ENCODE measurements around the gene TNFSF9. TPM values are rescaled to one million over a fixed set of nuclear protein-coding genes. Genes with fewer than 3 reads are reported as not detected.
A peak's percentile ranks its signal among the peaks of the same experiment; 100 is the strongest.
"Not testable (repeated sequence)": the region's sequence is repeated elsewhere in the genome, so short reads cannot be mapped to it uniquely, and the experiment has no call there.

Gene TNFSF9
- total and polyA plus RNA-seq, 11 donors, result 0.08 to 0.77 (median 0.22) TPM; not detected in 5

- intact Hi-C loops (cut with DNase I), result no loop called here
- Histone ChIP-seq H3K9me3 (peaks cover 0 to 4% (median 0%) of the 10 kb centered on the region in 12 donors), H3K36me3 (no peaks in the 10 kb centered on the region), H3K4me3 (no peak overlapping the region), H3K27ac (peak overlapping the region in 1 of 12 donors; percentile 63), H3K4me1 (peaks cover 0 to 27% (median 0%) of the 10 kb centered on the region in 12 donors), H3K27me3 (peaks cover 0 to 8% (median 0%) of the 10 kb centered on the region in 9 donors)
- WGBS, 4 donors, result 67 to 81% (median 75%) methylated on average over 5 of the region's 5 CpGs
- DNase-seq (no peak), ATAC-seq (peak in 3 of 4 donors; percentile 24 to 74 (median 54))
- TF ChIP-seq POLR2A (IDR thresholded peaks at IDR 0.05) (no peak), CTCF (IDR thresholded peaks at IDR 0.05) (no peak)
These were observed 46.8 kb downstream of the TNFSF9 start for GRCh38 chr19:6577476-6578125.

- Histone ChIP-seq H3K27me3 (peaks cover 0 to 16% (median 9%) of the 10 kb centered on the region in 9 donors), H3K27ac (no peak overlapping the region), H3K9me3 (peaks cover 0 to 4% (median 0%) of the 10 kb centered on the region in 12 donors), H3K36me3 (no peaks in the 10 kb centered on the region), H3K4me1 (peaks cover 0 to 24% (median 0%) of the 10 kb centered on the region in 12 donors), H3K4me3 (no peak overlapping the region)
- no peak for DNase-seq
- no peak for TF ChIP-seq POLR2A (IDR thresholded peaks at IDR 0.05)
- no peak for TF ChIP-seq CTCF (IDR thresholded peaks at IDR 0.05)
- no peak for ATAC-seq
- WGBS, 4 donors, result 80 to 86% (median 84%) methylated on average over 7 of the region's 7 CpGs
- intact Hi-C loops (cut with DNase I), result no loop called here
These were observed 48.8 kb downstream of the TNFSF9 start for GRCh38 chr19:6579450-6580178.

- H3K36me3 ChIP-seq, result no peaks in the 10 kb centered on the region
- no peak overlapping the region for H3K27ac ChIP-seq
- no peak overlapping the region for H3K4me3 ChIP-seq
- ATAC-seq (no peak), DNase-seq (no peak)
- H3K27me3 ChIP-seq, result peaks cover 0 to 23% (median 16%) of the 10 kb centered on the region in 9 donors
- intact Hi-C loops (cut with DNase I), result no loop called here
- H3K4me1 ChIP-seq, result peaks cover 0 to 24% (median 0%) of the 10 kb centered on the region in 12 donors
- peaks cover 0 to 4% (median 0%) of the 10 kb centered on the region in 12 donors for H3K9me3 ChIP-seq
- 79 to 85% (median 83%) methylated on average over 8 of the region's 8 CpGs for WGBS, 4 donors
- TF ChIP-seq CTCF (IDR thresholded peaks at IDR 0.05) (no peak), POLR2A (IDR thresholded peaks at IDR 0.05) (no peak)
These were observed 49.5 kb downstream of the TNFSF9 start for GRCh38 chr19:6580313-6580712.

GRCh38 chr19:6582515-6583484 lies 52.0 kb downstream of the TNFSF9 start:
- WGBS, 4 donors, result 79 to 82% (median 80%) methylated on average over 16 of the region's 16 CpGs
- H3K27ac ChIP-seq; ATAC-seq; H3K4me3 ChIP-seq; H3K9me3 ChIP-seq; DNase-seq; intact Hi-C loops (cut with DNase I); H3K36me3 ChIP-seq: not testable (repeated sequence)
- H3K4me1 ChIP-seq, result peaks cover 0 to 13% (median 0%) of the 10 kb centered on the region in 12 donors
- peaks cover 3 to 48% (median 37%) of the 10 kb centered on the region in 9 donors for H3K27me3 ChIP-seq

Other genes with a start within 250 kb of the TNFSF9 start
- not detected for gene ACER1, start 197.4 kb upstream of the TNFSF9 start, total RNA-seq
- gene ACER1, start 197.4 kb upstream of the TNFSF9 start, polyA plus RNA-seq, result not detected
- 100 to 1,000 TPM in 2 of 9 donors, 10 to 100 TPM in 7; 57.7 to 147 (median 73.0) TPM for gene CLPP, start 169.5 kb upstream of the TNFSF9 start, total RNA-seq
- 100 to 1,000 TPM in 1 of 2 donors, 10 to 100 TPM in 1; 66.7 to 127 TPM for gene CLPP, start 169.5 kb upstream of the TNFSF9 start, polyA plus RNA-seq
- gene ALKBH7, start 158.2 kb upstream of the TNFSF9 start, total RNA-seq, result 100 to 1,000 TPM in 8 of 9 donors, 10 to 100 TPM in 1; 92.4 to 214 (median 148) TPM
- gene ALKBH7, start 158.2 kb upstream of the TNFSF9 start, polyA plus RNA-seq, result 100 to 1,000 TPM; 123 to 139 TPM
- gene PSPN, start 155.1 kb upstream of the TNFSF9 start, total RNA-seq, result 1 to 10 TPM in 2 of 9 donors, under 1 TPM in 7; 0.24 to 1.3 (median 0.86) TPM
- 1 to 10 TPM in 1 of 2 donors, under 1 TPM in 1; 0.53 to 1.4 TPM for gene PSPN, start 155.1 kb upstream of the TNFSF9 start, polyA plus RNA-seq
- 10 to 100 TPM; 20.8 to 41.8 (median 29.8) TPM for gene GTF2F1, start 137.9 kb upstream of the TNFSF9 start, total RNA-seq
- 10 to 100 TPM; 26.9 to 58.2 TPM for gene GTF2F1, start 137.9 kb upstream of the TNFSF9 start, polyA plus RNA-seq
- 100 to 1,000 TPM in 2 of 9 donors, 10 to 100 TPM in 7; 58.2 to 122 (median 89.3) TPM for gene KHSRP, start 106.2 kb upstream of the TNFSF9 start, total RNA-seq
- 100 to 1,000 TPM in 1 of 2 donors, 10 to 100 TPM in 1; 53.9 to 118 TPM for gene KHSRP, start 106.2 kb upstream of the TNFSF9 start, polyA plus RNA-seq
- gene SLC25A41, start 97.3 kb upstream of the TNFSF9 start, total RNA-seq, result under 1 TPM in 7 of 9 donors, not detected in 2; 0.17 to 0.96 (median 0.44) TPM
- 1 to 10 TPM in 1 of 2 donors, under 1 TPM in 1; 0.50 to 1.4 TPM for gene SLC25A41, start 97.3 kb upstream of the TNFSF9 start, polyA plus RNA-seq
- gene SLC25A23, start 71.2 kb upstream of the TNFSF9 start, total RNA-seq, result 100 to 1,000 TPM in 6 of 9 donors, 10 to 100 TPM in 3; 78.4 to 208 (median 114) TPM
- gene SLC25A23, start 71.2 kb upstream of the TNFSF9 start, polyA plus RNA-seq, result 100 to 1,000 TPM in 1 of 2 donors, 10 to 100 TPM in 1; 64.4 to 120 TPM
- 1 to 10 TPM in 1 of 9 donors, under 1 TPM in 2, not detected in 6; 0.40 to 1.6 (median 0.52) TPM for gene CRB3, start 66.8 kb upstream of the TNFSF9 start, total RNA-seq
- gene CRB3, start 66.8 kb upstream of the TNFSF9 start, polyA plus RNA-seq, result under 1 TPM in 1 of 2 donors, not detected in 1; 0.28 TPM
- gene DENND1C, start 49.2 kb upstream of the TNFSF9 start, total RNA-seq, result 1 to 10 TPM in 2 of 9 donors, under 1 TPM in 7; 0.17 to 9.5 (median 0.50) TPM
- under 1 TPM; 0.25 to 0.42 TPM for gene DENND1C, start 49.2 kb upstream of the TNFSF9 start, polyA plus RNA-seq
- 1 to 10 TPM in 6 of 9 donors, under 1 TPM in 3; 0.41 to 4.8 (median 1.6) TPM for gene TUBB4A, start 28.7 kb upstream of the TNFSF9 start, total RNA-seq
- 1 to 10 TPM in 1 of 2 donors, under 1 TPM in 1; 0.15 to 2.0 TPM for gene TUBB4A, start 28.7 kb upstream of the TNFSF9 start, polyA plus RNA-seq
- gene CD70, start 60.1 kb downstream of the TNFSF9 start, total RNA-seq, result under 1 TPM in 3 of 9 donors, not detected in 6; 0.23 to 0.68 (median 0.37) TPM
- gene CD70, start 60.1 kb downstream of the TNFSF9 start, polyA plus RNA-seq, result not detected
- 1 to 10 TPM in 2 of 9 donors, under 1 TPM in 4, not detected in 3; 0.08 to 3.8 (median 0.28) TPM for gene TNFSF14, start 139.1 kb downstream of the TNFSF9 start, total RNA-seq
- gene TNFSF14, start 139.1 kb downstream of the TNFSF9 start, polyA plus RNA-seq, result under 1 TPM; 0.07 to 0.30 TPM
- 1,000 to 10,000 TPM in 1 of 9 donors, 100 to 1,000 TPM in 3, 10 to 100 TPM in 5; 31.7 to 1,888 (median 81.0) TPM for gene C3, start 189.6 kb downstream of the TNFSF9 start, total RNA-seq
- 100 to 1,000 TPM in 1 of 2 donors, 10 to 100 TPM in 1; 64.9 to 136 TPM for gene C3, start 189.6 kb downstream of the TNFSF9 start, polyA plus RNA-seq
- 10 to 100 TPM; 19.2 to 47.9 (median 27.7) TPM for gene GPR108, start 206.6 kb downstream of the TNFSF9 start, total RNA-seq
- 10 to 100 TPM; 35.5 to 39.1 TPM for gene GPR108, start 206.6 kb downstream of the TNFSF9 start, polyA plus RNA-seq
- 100 to 1,000 TPM in 3 of 9 donors, 10 to 100 TPM in 6; 62.5 to 135 (median 72.8) TPM for gene TRIP10, start 208.7 kb downstream of the TNFSF9 start, total RNA-seq
- gene TRIP10, start 208.7 kb downstream of the TNFSF9 start, polyA plus RNA-seq, result 100 to 1,000 TPM; 110 to 172 TPM
- gene SH2D3A, start 236.4 kb downstream of the TNFSF9 start, total RNA-seq, result under 1 TPM in 3 of 9 donors, not detected in 6; 0.12 to 0.56 (median 0.52) TPM
- under 1 TPM; 0.08 to 0.25 TPM for gene SH2D3A, start 236.4 kb downstream of the TNFSF9 start, polyA plus RNA-seq
- gene VAV1, start 241.7 kb downstream of the TNFSF9 start, total RNA-seq, result 10 to 100 TPM in 1 of 9 donors, 1 to 10 TPM in 5, under 1 TPM in 3; 0.69 to 25.6 (median 1.7) TPM
- 1 to 10 TPM in 1 of 2 donors, under 1 TPM in 1; 0.91 to 1.2 TPM for gene VAV1, start 241.7 kb downstream of the TNFSF9 start, polyA plus RNA-seq

Measured in heart left ventricle (tissue), 16 donors.